ENCODE data around the gene TMEM74B.
"Not testable (repeated sequence)": the region's sequence is repeated elsewhere in the genome, so short reads cannot be mapped to it uniquely, and the experiment has no call there.

The TMEM74B gene

DNA sequence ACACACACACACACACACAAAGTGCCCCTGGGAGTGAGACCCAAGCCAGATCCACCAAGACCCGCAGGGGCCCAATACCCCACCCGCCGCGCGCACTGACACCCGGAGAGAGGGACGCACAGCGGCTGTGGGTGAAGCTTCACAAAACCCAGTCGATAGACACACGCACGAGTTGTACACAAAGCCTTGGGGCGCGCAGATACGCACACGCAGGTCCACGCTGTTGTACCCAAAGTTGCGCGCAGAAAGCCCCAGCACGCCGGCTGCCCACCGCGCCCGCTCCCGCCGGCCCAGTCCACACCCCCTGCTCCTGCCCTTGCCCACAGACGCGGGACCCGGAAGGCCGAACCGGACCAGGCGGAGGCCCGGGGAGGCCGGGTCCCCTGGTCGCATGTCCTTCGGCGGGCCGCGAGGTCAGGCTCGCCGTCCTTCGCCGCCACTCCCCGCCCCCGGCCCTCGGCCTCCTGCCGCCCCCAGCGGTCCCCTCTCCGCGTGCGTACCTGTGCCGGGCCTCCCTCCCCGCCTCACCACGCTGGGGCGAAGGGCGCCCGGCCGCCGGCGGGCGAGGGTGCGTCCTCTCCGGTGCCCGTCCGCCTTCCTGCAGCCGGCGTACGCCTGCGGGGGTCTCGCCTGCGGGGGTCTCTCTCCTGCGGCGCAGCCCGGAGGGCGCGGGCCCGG is at the start of gene TMEM74B:
Gene TMEM74B (minus strand): TSS at position 344 of the 678 bp plus-strand sequence. CDS start 1,180 bp downstream, outside the sequence.
- no peak for DNase-seq

DNA sequence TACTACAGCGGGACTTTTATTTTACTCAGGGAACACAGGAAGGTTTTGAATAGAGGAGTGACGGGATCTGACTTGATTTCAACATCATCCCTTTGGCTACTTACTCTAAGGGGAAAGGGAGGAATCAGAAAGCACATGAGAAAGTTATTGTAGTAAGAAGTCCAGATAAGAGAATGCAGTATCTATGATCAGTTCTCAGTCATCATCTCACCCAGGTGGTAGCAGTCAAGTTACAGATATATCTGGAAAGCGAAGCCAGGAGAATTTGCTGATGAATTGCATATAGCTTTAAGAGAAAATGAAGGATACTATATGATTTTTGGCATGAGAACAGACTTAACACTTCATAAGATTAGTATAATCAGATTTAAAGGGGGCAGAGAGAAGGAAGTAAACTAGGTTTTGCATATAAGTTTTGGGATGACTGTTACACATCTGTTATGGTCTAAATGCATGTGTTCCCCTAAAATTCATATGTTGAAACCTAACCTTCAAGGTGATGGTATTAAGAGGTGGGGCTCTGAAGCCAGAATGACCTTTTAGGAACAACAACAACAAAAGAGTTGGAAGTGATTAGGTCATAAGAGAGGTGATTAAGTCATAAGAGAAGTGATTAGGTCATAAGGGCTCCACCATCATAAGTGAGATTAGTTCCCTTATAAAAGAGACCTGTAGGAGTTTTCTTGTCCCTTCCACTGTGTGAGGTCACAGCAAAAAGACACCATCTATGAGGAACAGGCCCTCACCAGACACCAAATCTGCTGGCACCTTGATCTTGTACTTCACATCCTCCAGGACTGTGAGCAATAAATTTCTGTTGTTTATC is 47.7 kb upstream of the TMEM74B start:
- no peak for DNase-seq

DNA sequence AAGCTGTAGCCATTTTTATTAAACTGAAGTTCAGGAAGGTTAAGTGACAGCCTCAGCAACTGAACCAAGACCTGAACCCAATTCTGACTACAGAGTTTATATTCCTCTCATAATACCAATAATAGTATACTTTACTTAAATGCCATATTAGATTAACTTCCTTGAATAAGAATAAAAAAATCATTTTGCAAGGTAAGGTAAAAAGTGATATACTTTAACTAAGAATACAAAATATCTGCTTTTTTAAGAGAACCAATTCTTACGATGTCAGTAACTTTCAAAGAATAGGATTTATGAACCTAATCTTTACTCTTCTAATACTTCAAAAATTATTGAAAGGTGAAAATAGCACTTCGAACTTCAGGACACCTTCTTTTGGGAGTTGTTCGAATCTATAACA is 44.8 kb upstream of the TMEM74B start:
- no peak for DNase-seq

GRCh38 chr20:1225783-1226654 is 41.2 kb upstream of the TMEM74B start, which contains the start of gene RAD21L1:
TSS of gene RAD21L1 (plus strand) at chr20:1226044. CDS start at chr20:1228454, 2,410 bp downstream.
- no peak for DNase-seq

DNA sequence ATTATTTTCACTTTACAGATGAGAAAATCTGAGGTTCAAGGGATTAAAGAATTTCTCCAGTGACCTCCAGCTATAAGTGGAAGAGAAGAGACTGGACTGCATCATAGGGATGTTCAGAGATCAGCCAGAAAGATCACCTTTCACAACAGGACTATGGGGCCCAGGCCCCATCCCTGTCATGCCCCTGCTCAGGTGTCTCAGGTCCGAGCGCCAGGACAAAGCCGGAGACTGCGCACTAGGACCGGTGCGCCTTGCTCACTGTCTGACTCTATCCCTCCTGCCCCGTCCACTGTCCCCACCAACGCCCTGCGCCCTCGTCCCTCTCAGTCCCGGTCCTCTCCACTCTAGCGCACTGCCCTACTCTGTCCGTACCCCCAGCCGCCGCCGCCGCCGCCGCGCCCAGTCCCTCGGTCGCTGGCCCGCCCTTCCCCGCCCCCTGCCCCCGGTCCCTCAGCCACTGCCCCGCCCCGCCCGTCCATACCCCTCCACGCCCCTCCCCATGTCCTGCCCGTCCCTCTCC is 40.5 kb upstream of the TMEM74B start:
- DNase-seq, result peak; percentile 92

GRCh38 chr20:1224205-1224890 is 39.6 kb upstream of the TMEM74B start:
- DNase-seq, result no peak

DNA sequence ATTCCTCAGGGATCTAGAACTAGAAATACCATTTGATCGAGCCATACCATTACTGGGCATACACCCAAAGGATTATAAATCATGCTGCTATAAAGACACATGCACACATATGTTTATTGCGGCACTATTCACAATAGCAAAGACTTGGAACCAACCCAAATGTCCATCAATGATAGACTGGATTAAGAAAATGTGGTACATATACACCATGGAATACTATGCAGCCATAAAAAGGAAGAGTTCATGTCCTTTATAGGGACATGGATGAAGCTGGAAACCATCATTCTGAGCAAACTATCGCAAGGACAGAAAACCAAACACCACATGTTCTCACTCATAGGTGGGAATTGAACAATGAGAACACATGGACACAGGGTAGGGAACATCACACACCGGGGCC is 38.0 kb upstream of the TMEM74B start:
- not testable (repeated sequence) for DNase-seq

DNA sequence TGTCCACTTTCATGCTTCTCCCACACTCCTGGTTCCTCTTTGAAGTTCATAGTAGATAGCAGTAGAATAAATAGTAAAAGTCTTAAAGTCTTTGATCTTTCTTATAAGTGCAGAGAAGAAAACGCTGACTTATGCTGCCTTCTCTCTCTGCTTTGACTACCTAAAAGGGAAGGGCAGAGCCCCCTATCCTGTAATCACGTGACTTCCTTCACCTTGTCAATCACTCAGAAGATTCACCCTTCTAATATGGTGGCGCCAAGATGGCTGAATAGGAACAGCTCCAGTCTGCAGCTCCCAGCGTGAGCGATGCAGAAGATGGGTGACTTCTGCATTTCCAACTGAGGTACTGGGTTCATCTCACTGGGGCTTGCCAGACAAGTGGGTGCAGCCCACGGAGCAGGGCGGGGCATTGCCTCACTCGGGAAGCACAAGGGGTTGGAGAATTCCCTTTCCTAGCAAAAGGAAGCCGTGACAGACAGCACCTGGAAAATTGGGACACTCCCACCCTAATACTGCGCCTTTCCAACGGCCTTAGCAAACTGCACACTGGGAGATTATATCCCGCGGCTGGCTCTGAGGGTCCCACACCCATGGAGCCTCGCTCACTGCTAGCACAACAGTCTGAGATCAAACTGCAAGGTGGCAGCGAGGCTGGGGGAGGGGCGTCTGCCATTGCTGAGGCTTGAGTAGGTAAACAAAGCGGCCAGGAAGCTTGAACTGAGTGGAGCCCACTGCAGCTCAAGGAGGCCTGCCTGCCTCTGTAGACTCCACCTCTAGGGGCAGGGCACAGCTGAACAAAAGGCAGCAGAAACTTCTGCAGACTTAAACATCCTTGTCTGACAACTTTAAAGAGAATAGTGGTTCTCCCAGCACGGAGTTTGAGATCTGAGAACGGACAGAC is 32.0 kb upstream of the TMEM74B start:
- DNase-seq, result not testable (repeated sequence)

- DNase-seq, result peak; percentile 58
Observed at GRCh38 chr20:1215386-1216170, 30.8 kb upstream of the TMEM74B start.

- DNase-seq, result no peak
Observed at GRCh38 chr20:1214838-1215261, 30.1 kb upstream of the TMEM74B start.

- DNase-seq, result peak; percentile 78
Observed at GRCh38 chr20:1212607-1213396, 28.0 kb upstream of the TMEM74B start.

DNA sequence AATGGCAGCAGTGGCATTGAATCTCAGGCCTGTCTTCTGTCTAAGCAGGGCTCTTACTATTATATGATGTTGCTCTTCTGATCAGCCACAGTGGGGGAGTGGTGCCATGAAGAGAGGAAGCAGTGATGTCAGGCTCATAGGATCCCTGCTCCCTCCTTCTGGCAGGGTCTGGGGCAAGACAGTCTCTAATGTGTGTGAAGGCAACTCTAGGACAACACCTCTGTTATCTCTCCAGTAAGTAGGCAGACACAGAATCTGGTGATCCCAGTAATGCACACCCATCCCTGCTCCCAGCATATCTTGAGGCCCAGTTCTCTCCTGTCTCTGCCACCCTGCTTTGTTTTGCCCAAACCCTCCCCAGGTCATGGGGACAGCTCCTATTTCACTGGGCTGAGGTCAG is 27.2 kb upstream of the TMEM74B start:
- no peak for DNase-seq

GRCh38 chr20:1210501-1210900 is 25.7 kb upstream of the TMEM74B start:
- no peak for DNase-seq

GRCh38 chr20:1209447-1210387 is 24.9 kb upstream of the TMEM74B start:
- DNase-seq, result no peak

DNA sequence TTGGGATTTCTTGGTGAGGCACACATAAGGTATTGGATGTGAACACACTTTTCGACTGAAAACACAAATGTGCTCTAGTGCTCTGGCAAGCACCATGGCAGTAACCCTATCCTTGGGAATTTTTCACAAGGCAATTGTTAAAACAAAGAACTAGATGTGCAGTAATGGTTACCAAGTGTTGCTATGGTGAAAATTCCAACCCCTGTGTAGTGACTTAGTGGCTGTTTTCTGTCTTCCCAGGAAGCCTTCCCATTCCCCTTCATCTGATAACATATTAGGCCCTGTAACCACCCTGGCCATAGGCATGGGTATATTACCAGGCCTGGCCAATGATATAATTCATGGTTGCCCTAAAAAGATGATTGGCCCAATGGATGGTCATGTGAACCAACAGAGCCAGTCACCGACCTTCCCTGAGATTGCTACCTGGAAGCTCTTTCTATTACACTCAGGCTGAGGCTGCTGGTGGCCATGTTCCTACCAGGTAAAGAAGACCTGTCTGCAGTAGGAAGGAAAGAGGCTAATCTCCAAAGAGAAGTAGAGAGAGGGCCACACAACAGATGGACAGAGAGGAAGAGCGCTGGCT is 22.6 kb upstream of the TMEM74B start:
- DNase-seq, result no peak

DNA sequence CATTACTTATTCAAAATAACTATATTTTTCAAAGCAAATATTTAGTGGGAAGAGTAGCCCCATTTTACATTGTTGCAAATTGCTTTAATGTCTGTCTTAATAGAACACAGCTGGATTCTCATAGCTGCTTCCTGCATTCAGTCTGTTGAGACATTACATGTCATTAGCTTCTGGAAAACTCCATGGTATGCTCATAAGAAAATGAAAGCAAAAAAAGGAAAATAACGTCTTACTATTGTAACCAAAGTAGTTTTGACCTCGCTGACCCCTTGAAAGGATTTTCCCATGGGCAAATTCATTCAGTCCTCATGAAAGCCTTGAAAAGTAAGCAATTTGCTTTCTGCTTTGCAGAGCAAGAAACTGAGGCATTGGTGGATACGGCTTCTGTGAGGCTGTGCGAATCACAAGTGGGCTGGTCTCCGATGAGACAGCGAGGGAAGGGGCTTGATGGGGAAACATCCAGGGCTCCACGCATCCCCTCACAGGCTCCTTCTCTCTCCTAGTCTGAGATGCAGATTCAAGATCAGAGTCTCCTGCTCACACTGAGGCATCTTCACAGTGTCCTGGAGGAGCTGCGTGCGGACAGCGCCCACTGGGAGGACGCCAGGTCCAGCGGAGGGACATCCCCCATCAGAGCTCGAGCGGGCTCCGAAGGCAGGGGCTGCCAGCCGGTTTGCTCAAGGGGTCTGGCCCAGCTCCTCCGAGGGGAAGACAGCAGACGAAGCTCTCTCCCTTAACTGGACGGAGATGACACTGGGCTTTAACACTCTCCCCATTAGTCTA is 21.8 kb upstream of the TMEM74B start:
- DNase-seq, result no peak

- no peak for DNase-seq
Observed at GRCh38 chr20:1205802-1206201, 21.0 kb upstream of the TMEM74B start.
